IMR-90 (cell line): ENCODE data around the gene TBC1D22A. TPM values are rescaled to one million over a fixed set of nuclear protein-coding genes. Genes with fewer than 3 reads are reported as not detected.
A peak's percentile ranks its signal among the peaks of the same experiment; 100 is the strongest.

Source experiments
- ATAC-seq: fragments of 200-7000 bp; cut with Tn5 transposase; 2 replicates; pipeline ENCODE4 v1.9.1; 2020; ENCODE audit warnings: low read depth, mild to moderate bottlenecking, moderate library complexity
- BruUV-seq: library from RNA; stranded (reverse); fragments of 400-500 nt; replicated peaks from 2 replicates; lab custom pipeline; 2021; lab: Mats Ljungman, UMichigan
- CTCF ChIA-PET: fragments of 300-600 bp; formaldehyde crosslinking; extraction: SDS; loops from one replicate; lab custom pipeline; 2021; ENCODE audit warnings: antibody characterized with exemption; lab: Yijun Ruan, JAX
- POLR2A ChIA-PET: fragments of 300-600 bp; sonication (Branson Sonifier 250); formaldehyde crosslinking; loops from one replicate; lab custom pipeline; 2022; ENCODE audit warnings: antibody characterized with exemption; ENCODE audit not compliant: unreplicated experiment; lab: Charles Lee
- DNase-seq: peaks from one replicate; pipeline ENCODE4 v3.0.0; 2013
- H2AFZ ChIP-seq: replicated peaks from 2 replicates; pipeline ENCODE3; 2013; ENCODE audit warnings: low read length, mild to moderate bottlenecking; ENCODE audit not compliant: poor library complexity
- H2AK5ac ChIP-seq: 2 replicates; pipeline ENCODE4 v1.6.1; 2013; ENCODE audit warnings: low read depth, low read length, inconsistent platforms
- H2AK9ac ChIP-seq: replicated peaks from 2 replicates; pipeline ENCODE3; 2013; ENCODE audit warnings: mild to moderate bottlenecking, low read depth, low read length, moderate library complexity; ENCODE audit not compliant: poor library complexity
- H2BK120ac ChIP-seq: 2 replicates; pipeline ENCODE4 v1.6.1; 2013; ENCODE audit warnings: low read depth, low read length, inconsistent platforms
- H2BK15ac ChIP-seq: 3 replicates; pipeline ENCODE4 v1.6.1; 2013; ENCODE audit warnings: low read depth, low read length, inconsistent platforms
- H2BK20ac ChIP-seq: 2 replicates; pipeline ENCODE4 v1.6.1; 2013; ENCODE audit warnings: low read depth, mild to moderate bottlenecking, inconsistent platforms, low read length, moderate library complexity
- H2BK5ac ChIP-seq: 2 replicates; pipeline ENCODE4 v1.6.1; 2013; ENCODE audit warnings: mild to moderate bottlenecking, low read depth, low read length, inconsistent platforms; ENCODE audit not compliant: poor library complexity, severe bottlenecking
- H3K14ac ChIP-seq: replicated peaks from 2 replicates; pipeline ENCODE4 v1.6.1; 2013; ENCODE audit warnings: low read depth, low read length, inconsistent platforms
- H3K18ac ChIP-seq: 2 replicates; pipeline ENCODE4 v1.6.1; 2013; ENCODE audit warnings: low read depth, low read length, control low read depth
- H3K23ac ChIP-seq: 2 replicates; pipeline ENCODE4 v1.6.1; 2013; ENCODE audit warnings: low read depth, low read length, inconsistent platforms
- H3K27ac ChIP-seq: 2 replicates; pipeline ENCODE4 v1.5.1; 2013; ENCODE audit warnings: mild to moderate bottlenecking, control low read depth, low read length; ENCODE audit not compliant: insufficient read depth
- H3K27me3 ChIP-seq: 2 replicates; pipeline ENCODE4 v1.6.1; 2013; ENCODE audit warnings: low read length; ENCODE audit not compliant: control insufficient read depth, insufficient read depth
- H3K36me3 ChIP-seq: 2 replicates; pipeline ENCODE4 v1.6.1; 2013; ENCODE audit warnings: low read length, mixed read lengths; ENCODE audit not compliant: control insufficient read depth, insufficient read depth
- H3K4ac ChIP-seq: 2 replicates; pipeline ENCODE4 v1.6.1; 2013; ENCODE audit warnings: low read depth, low read length, inconsistent platforms
- H3K4me1 ChIP-seq: 2 replicates; pipeline ENCODE4 v1.6.1; 2013; ENCODE audit warnings: low read length, mixed read lengths; ENCODE audit not compliant: control insufficient read depth, insufficient read depth
- H3K4me2 ChIP-seq: 2 replicates; pipeline ENCODE4 v1.6.1; 2013; ENCODE audit warnings: low read depth, mild to moderate bottlenecking, control low read depth, low read length, moderate library complexity
- H3K4me3 ChIP-seq: 2 replicates; pipeline ENCODE4 v1.5.1; 2013; ENCODE audit warnings: low read depth, mild to moderate bottlenecking, control low read depth, low read length, moderate library complexity; ENCODE audit not compliant: insufficient read depth
- H3K56ac ChIP-seq: 2 replicates; pipeline ENCODE4 v1.6.1; 2013; ENCODE audit warnings: low read length, inconsistent platforms; ENCODE audit not compliant: insufficient read depth; ENCODE audit errors: extremely low read depth
- H3K79me1 ChIP-seq, 2 experiments: 2 replicates each; pipeline ENCODE4 v1.6.1; 2013; ENCODE audit warnings: low read length in 2 of 2, inconsistent platforms in 1 of 2, low read depth in 1 of 2
- H3K9ac ChIP-seq: 2 replicates; pipeline ENCODE4 v1.6.1; 2013; ENCODE audit warnings: low read depth, low read length, control low read depth
- H3K9me1 ChIP-seq: 2 replicates; pipeline ENCODE4 v1.6.1; 2013; ENCODE audit warnings: low read length, inconsistent platforms; ENCODE audit not compliant: insufficient read depth
- H3K9me3 ChIP-seq: 2 replicates; pipeline ENCODE4 v1.6.1; 2013; ENCODE audit warnings: low read length; ENCODE audit not compliant: control insufficient read depth, insufficient read depth
- H4K20me1 ChIP-seq: 2 replicates; pipeline ENCODE4 v1.6.1; 2013; ENCODE audit warnings: low read length, inconsistent platforms; ENCODE audit not compliant: insufficient read depth
- H4K5ac ChIP-seq: 2 replicates; pipeline ENCODE4 v1.6.1; 2013; ENCODE audit warnings: mild to moderate bottlenecking, low read depth, low read length, control low read depth
- H4K8ac ChIP-seq, 2 experiments: 2 replicates each; pipeline ENCODE4 v1.6.1; 2013; ENCODE audit warnings: low read depth in 2 of 2, low read length in 2 of 2, control low read depth in 1 of 2, inconsistent platforms in 1 of 2
- H4K91ac ChIP-seq: 2 replicates; pipeline ENCODE4 v1.6.1; 2013; ENCODE audit warnings: low read depth, low read length, inconsistent platforms; ENCODE audit not compliant: insufficient read depth
- MAFK ChIP-seq: IDR thresholded peaks from 2 replicates; pipeline ENCODE4 v1.6.1; 2012; ENCODE audit warnings: low read depth, low read length, improper control_type of control experiment
- MXI1 ChIP-seq: IDR thresholded peaks from 2 replicates; pipeline ENCODE4 v1.6.1; 2012; ENCODE audit warnings: low read depth, mild to moderate bottlenecking, low read length, moderate library complexity, borderline replicate concordance
- RAD21 ChIP-seq: IDR thresholded peaks from 2 replicates; pipeline ENCODE4 v1.6.1; 2012; ENCODE audit warnings: low read length, improper control_type of control experiment
- WGBS, 2 experiments: methylation state at CpG; one replicate each; pipeline versions ENCODE4 v1.1.5 to v1.1.7; 2013; ENCODE audit warnings: missing lambda C conversion rate in 2 of 2; ENCODE audit not compliant: insufficient read length in 1 of 2; ENCODE audit errors: extremely low coverage in 2 of 2; 5-methylcytosine and 5-hydroxymethylcytosine counted together
- dilution Hi-C: fragments of 300-500 bp; cut with HindIII; formaldehyde crosslinking; loops from one replicate; pipeline ENCODE4 v1.14.3; 2018; ENCODE audit warnings: low sequenced_read_pairs; ENCODE audit not compliant: unreplicated experiment
- in situ Hi-C: fragments of 300-500 bp; cut with MboI; formaldehyde crosslinking; loops from 3 replicates; pipeline ENCODE4 v1.14.3; 2019; ENCODE audit warnings: low sequenced_read_pairs, inconsistent platforms, mixed read lengths
- intact Hi-C: fragments of 100-400 bp; cut with micrococcal nuclease; formaldehyde crosslinking; loops from 2 replicates; pipeline ENCODE4 v1.10.0; 2022
- polyA plus RNA-seq, 3 experiments: library from polyadenylated mRNA; depleted of rRNA; stranded (reverse); fragments of >200 nt; gene quantifications; 2 replicates each; pipeline ENCODE4 v1.2.3, GENCODE V29; 2012; ENCODE audit warnings: low replicate concordance in 1 of 3
- total RNA-seq: library from RNA; depleted of rRNA; stranded (reverse); fragments of >200 nt; gene quantifications from 2 replicates; pipeline ENCODE4 v1.2.3, GENCODE V29; 2012

The TBC1D22A gene
- total and polyA plus RNA-seq, 2 of the 4 experiments (the other 2 are of a cell fraction) = 9.0 to 16.7 TPM

- Histone ChIP-seq H4K8ac (no peak overlapping the region), H4K5ac (no peak overlapping the region), H3K27me3 (no peaks in the 10 kb centered on the region), H3K9me1 (peaks cover 14% of the 10 kb centered on the region), H3K9ac (no peak overlapping the region), H3K79me1 (no peaks in the 10 kb centered on the region; a peak in 1 of 4 replicates), H2BK15ac (no peak overlapping the region), H3K9me3 (no peaks in the 10 kb centered on the region), H2BK120ac (no peak overlapping the region), H2AK9ac (peak overlapping the region; percentile 38), H2AFZ (no peak overlapping the region), H4K20me1 (no peaks in the 10 kb centered on the region; the same call in 1 of the 2 replicates), H2BK5ac (no peak overlapping the region), H3K56ac (no peak overlapping the region), H3K36me3 (no peaks in the 10 kb centered on the region), H2AK5ac (no peak overlapping the region), H3K27ac (no peak overlapping the region), H2BK20ac (no peak overlapping the region), H3K18ac (no peak overlapping the region), H4K91ac (no peak overlapping the region), H3K14ac (0 out of 2 replicates have a peak overlapping the region, but pooled peaks have one; percentile 24), H3K4me2 (no peak overlapping the region), H3K23ac (no peak overlapping the region), H3K4me1 (peaks cover 4% of the 10 kb centered on the region), H3K4ac (no peak overlapping the region), H3K4me3 (no peak overlapping the region)
- intact Hi-C loops (no loop called here), in situ Hi-C loops (no loop called here), dilution Hi-C loops (no loop called here)
- ChIA-PET CTCF (no interaction called here), POLR2A (no interaction called here)
- no TSS peak for BruUV-seq
- WGBS, 2 experiments = 83% methylated on average over 3 of the region's 14 CpGs; no CpG with 5 or more reads in 1 of the 2 experiments
- ATAC-seq (peak; percentile 43), DNase-seq (no peak)
- TF ChIP-seq RAD21 (no peak), MAFK (peak; percentile 99), MXI1 (no peak)
Measured at GRCh38 chr22:47053013-47053725, 290.7 kb downstream of the TBC1D22A start.
